OCI-LY3 (cell line): Measurements from ENCODE around the gene SLC25A40.
"Not testable (repeated sequence)": the region's sequence is repeated elsewhere in the genome, so short reads cannot be mapped to it uniquely, and the experiment has no call there.

Experiments used
- H2AFZ ChIP-seq: fragments of 200-600, 300-600 bp; shearing (Covaris generic); 2 replicates; pipeline ENCODE4 v1.6.0; 2014; ENCODE audit warnings: antibody characterized with exemption, low read depth, low read length
- H3K27ac ChIP-seq: fragments of 200-600, 300-600 bp; sonication (generic); 2 replicates; pipeline ENCODE4 v1.5.1; 2014; ENCODE audit warnings: mild to moderate bottlenecking, low read length, moderate library complexity, mixed read lengths
- H3K27me3 ChIP-seq: fragments of 200-600, 300-600 bp; sonication (generic); 2 replicates; pipeline ENCODE4 v1.6.1; 2014; ENCODE audit warnings: low read depth, low read length, mixed read lengths
- H3K36me3 ChIP-seq: fragments of 200-600, 300-600 bp; sonication (generic); replicated peaks from 2 replicates; pipeline ENCODE3; 2014; ENCODE audit warnings: low read depth, low read length, mixed read lengths
- H3K4me1 ChIP-seq: fragments of 300-600, 200-600 bp; sonication (generic); 2 replicates; pipeline ENCODE4 v1.6.1; 2014; ENCODE audit warnings: low read length, mixed read lengths
- H3K4me2 ChIP-seq: fragments of 200-600, 300-600 bp; sonication (generic); 2 replicates; pipeline ENCODE4 v1.6.1; 2014; ENCODE audit warnings: low read length, mixed read lengths
- H3K4me3 ChIP-seq: fragments of 300-600, 200-600 bp; sonication (generic); 2 replicates; pipeline ENCODE4 v1.5.1; 2014; ENCODE audit warnings: antibody characterized with exemption, mild to moderate bottlenecking, low read length, moderate library complexity
- H3K79me2 ChIP-seq: fragments of 300-600, 200-600 bp; shearing (Covaris generic); 2 replicates; pipeline ENCODE4 v1.6.1; 2014; ENCODE audit warnings: mild to moderate bottlenecking, low read length, mixed read lengths
- H3K9ac ChIP-seq: fragments of 300-600, 200-600 bp; shearing (Covaris generic); 2 replicates; pipeline ENCODE4 v1.6.0; 2014; ENCODE audit warnings: mild to moderate bottlenecking, low read length, moderate library complexity
- H3K9me3 ChIP-seq: fragments of 200-600, 300-600 bp; shearing (Covaris generic); 2 replicates; pipeline ENCODE4 v1.6.1; 2014; ENCODE audit warnings: low read length, mixed read lengths; ENCODE audit not compliant: insufficient read depth
- H4K20me1 ChIP-seq: fragments of 200-600, 300-600 bp; sonication (generic); 2 replicates; pipeline ENCODE4 v1.6.1; 2016; ENCODE audit warnings: low read length, mixed read lengths; ENCODE audit not compliant: insufficient read depth
- EZH2phosphoT487 ChIP-seq: fragments of 200-600 bp; shearing (Covaris generic); IDR thresholded peaks from 2 replicates; pipeline ENCODE4 v1.6.1; 2018; ENCODE audit warnings: antibody characterized with exemption, mixed run types, low read depth
- TF ChIP-seq, protein P1 (sequence below): fragments of 200-600, 300-600 bp; sonication (generic); IDR thresholded peaks from 2 replicates; pipeline ENCODE4 v1.5.1; 2014; ENCODE audit warnings: antibody characterized with exemption, low read length, low read depth

SLC25A40 gene

DNA sequence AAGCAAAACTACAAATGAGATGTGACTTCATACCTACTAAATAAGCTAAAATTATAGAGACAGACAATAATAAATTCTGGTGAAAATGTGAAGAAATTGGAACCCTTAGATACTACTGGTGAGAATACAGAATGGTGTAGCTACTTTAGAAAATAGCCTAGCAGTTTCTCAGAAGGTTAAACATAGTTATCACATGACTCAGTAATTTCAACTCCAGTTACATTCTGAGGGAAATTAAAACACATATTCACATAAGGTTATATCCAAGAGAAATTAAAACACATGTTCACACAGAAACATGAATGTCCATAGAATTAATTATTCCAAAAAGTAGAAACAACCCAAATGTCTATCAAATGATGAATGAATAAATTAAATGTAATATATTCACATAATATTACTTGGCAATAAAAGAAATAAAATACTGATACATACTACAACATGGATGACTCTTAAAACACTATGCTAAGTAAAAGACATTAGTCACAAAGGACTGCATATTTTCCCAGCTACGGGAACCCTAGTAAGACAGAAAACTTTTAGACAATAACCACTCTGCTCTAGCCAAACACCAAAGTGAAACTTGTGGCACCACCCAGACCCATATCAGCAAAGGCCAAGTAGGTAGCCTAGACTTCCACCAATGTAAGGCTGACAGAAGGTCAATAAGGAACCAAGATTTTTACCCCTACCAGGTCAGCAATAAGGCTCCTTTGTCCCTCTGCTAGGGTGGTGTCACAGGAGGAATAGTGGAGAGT, 25.1 kb downstream of the SLC25A40 start:
- H3K4me1 ChIP-seq = no peaks in the 10 kb centered on the region
- peaks cover 31% of the 10 kb centered on the region for H3K36me3 ChIP-seq
- H2AFZ ChIP-seq = no peak overlapping the region
- no peak overlapping the region for H3K9ac ChIP-seq
- H3K4me3 ChIP-seq = no peak overlapping the region
- H3K9me3 ChIP-seq = no peaks in the 10 kb centered on the region
- no peaks in the 10 kb centered on the region for H4K20me1 ChIP-seq
- TF ChIP-seq, protein P1, sequence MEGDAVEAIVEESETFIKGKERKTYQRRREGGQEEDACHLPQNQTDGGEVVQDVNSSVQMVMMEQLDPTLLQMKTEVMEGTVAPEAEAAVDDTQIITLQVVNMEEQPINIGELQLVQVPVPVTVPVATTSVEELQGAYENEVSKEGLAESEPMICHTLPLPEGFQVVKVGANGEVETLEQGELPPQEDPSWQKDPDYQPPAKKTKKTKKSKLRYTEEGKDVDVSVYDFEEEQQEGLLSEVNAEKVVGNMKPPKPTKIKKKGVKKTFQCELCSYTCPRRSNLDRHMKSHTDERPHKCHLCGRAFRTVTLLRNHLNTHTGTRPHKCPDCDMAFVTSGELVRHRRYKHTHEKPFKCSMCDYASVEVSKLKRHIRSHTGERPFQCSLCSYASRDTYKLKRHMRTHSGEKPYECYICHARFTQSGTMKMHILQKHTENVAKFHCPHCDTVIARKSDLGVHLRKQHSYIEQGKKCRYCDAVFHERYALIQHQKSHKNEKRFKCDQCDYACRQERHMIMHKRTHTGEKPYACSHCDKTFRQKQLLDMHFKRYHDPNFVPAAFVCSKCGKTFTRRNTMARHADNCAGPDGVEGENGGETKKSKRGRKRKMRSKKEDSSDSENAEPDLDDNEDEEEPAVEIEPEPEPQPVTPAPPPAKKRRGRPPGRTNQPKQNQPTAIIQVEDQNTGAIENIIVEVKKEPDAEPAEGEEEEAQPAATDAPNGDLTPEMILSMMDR = no peak
- TF ChIP-seq EZH2phosphoT487 = no peak
- H3K27me3 ChIP-seq = no peaks in the 10 kb centered on the region
- H3K79me2 ChIP-seq = no peaks in the 10 kb centered on the region
- H3K27ac ChIP-seq = no peak overlapping the region
- no peak overlapping the region for H3K4me2 ChIP-seq

DNA sequence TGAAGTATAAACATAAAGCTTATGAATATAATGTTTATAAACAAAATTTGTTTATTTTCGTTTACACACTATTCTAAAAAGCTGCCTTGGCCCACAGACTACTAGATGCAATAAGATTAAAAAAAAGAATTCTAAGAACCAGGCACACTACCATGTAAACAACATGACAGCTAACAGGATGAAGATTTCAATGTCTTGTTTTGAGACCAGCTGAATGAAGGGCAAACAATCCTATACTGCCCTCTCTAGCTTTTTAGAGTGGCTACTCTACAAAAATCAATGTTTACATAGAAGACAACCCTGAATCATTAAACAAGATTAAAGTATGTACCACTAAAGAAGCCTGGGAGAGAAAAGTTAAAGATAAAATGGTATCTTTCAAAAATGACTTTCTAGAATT, 38.6 kb downstream of the SLC25A40 start:
- Histone ChIP-seq H3K36me3 (peaks cover 10% of the 10 kb centered on the region), H4K20me1 (no peaks in the 10 kb centered on the region), H2AFZ (no peak overlapping the region), H3K27me3 (no peaks in the 10 kb centered on the region), H3K4me3 (no peak overlapping the region), H3K79me2 (no peaks in the 10 kb centered on the region), H3K4me2 (no peak overlapping the region), H3K9ac (no peak overlapping the region), H3K27ac (no peak overlapping the region), H3K4me1 (no peaks in the 10 kb centered on the region), H3K9me3 (no peaks in the 10 kb centered on the region)
- TF ChIP-seq, protein P1 = no peak
- TF ChIP-seq EZH2phosphoT487 = no peak

DNA sequence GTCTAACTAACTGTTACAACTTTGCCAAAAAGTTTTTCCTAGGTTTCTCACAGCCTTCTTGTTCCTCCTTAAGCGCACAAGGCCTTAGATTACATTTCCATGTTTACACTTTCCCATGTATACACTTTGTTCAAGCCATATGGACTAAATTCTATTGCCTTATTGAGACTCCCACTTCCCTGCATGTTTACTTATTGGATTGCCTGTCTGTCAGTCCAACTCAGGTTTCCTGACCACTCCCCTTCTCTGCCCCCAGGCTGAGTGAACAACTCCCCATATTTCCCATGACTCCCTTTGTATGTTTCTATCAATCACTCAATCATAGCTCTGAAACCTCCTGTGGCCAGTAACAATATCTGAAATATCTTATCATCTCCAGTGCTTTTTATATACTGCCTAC, 43.0 kb downstream of the SLC25A40 start:
- no peaks in the 10 kb centered on the region for H3K79me2 ChIP-seq
- peaks cover 12% of the 10 kb centered on the region for H3K36me3 ChIP-seq
- no peak overlapping the region for H3K4me3 ChIP-seq
- no peak overlapping the region for H3K9ac ChIP-seq
- H3K27ac ChIP-seq = no peak overlapping the region
- no peaks in the 10 kb centered on the region for H3K27me3 ChIP-seq
- no peak overlapping the region for H2AFZ ChIP-seq
- H3K9me3 ChIP-seq = no peaks in the 10 kb centered on the region
- no peaks in the 10 kb centered on the region for H4K20me1 ChIP-seq
- no peak for TF ChIP-seq EZH2phosphoT487
- TF ChIP-seq, protein P1 = no peak
- H3K4me1 ChIP-seq = no peaks in the 10 kb centered on the region
- H3K4me2 ChIP-seq = no peak overlapping the region

DNA sequence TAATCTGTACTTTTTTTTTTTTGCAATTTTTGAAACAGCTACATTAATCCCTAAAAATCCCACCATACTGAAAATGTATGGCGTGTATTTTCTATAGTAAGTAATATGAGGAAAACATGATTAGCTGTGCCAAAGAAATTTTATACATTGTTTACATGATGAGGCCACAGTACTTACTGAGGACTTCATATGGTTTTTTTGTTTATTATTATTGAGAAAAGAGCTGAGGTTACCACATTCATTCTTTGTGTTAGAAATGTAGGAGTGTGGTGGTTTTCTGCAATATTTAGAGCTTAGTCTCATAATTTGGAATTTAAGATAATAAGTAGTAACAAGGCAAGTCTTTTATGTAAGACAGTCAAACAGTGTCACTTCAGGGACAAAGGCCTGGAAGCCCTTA, 45.1 kb downstream of the SLC25A40 start:
- Histone ChIP-seq H3K36me3 (peaks cover 12% of the 10 kb centered on the region), H2AFZ (no peak overlapping the region), H3K9ac (no peak overlapping the region), H3K4me2 (no peak overlapping the region), H4K20me1 (no peaks in the 10 kb centered on the region), H3K4me3 (no peak overlapping the region), H3K79me2 (no peaks in the 10 kb centered on the region), H3K4me1 (no peaks in the 10 kb centered on the region), H3K27ac (no peak overlapping the region), H3K27me3 (no peaks in the 10 kb centered on the region), H3K9me3 (0 out of 2 replicates have a peak, but pooled peaks cover 3% of the 10 kb centered on the region)
- TF ChIP-seq, protein P1 = no peak
- no peak for TF ChIP-seq EZH2phosphoT487

DNA sequence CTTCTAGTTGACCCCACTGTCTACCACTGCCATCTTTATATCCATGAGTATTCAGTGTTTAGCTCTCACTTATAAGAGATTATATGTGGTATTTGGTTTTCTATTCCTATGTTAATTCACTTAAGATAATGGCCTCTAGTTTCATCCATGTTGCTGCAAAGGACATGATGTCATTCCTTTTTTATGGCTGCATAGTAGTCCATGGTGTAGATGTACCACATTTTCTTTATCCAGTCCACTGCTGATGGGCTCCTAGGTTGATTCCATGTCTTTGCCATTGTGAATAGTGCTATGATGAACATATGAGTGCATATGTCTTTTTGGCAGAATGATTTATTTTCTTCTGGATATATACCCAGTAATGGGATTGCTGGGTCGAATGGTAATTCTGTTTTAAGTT, 47.8 kb downstream of the SLC25A40 start:
- not testable (repeated sequence) for H3K9ac ChIP-seq, H3K36me3 ChIP-seq, H3K9me3 ChIP-seq, H3K4me2 ChIP-seq, H3K4me3 ChIP-seq, H4K20me1 ChIP-seq, H3K27me3 ChIP-seq, H2AFZ ChIP-seq, H3K27ac ChIP-seq, H3K79me2 ChIP-seq, H3K4me1 ChIP-seq

DNA sequence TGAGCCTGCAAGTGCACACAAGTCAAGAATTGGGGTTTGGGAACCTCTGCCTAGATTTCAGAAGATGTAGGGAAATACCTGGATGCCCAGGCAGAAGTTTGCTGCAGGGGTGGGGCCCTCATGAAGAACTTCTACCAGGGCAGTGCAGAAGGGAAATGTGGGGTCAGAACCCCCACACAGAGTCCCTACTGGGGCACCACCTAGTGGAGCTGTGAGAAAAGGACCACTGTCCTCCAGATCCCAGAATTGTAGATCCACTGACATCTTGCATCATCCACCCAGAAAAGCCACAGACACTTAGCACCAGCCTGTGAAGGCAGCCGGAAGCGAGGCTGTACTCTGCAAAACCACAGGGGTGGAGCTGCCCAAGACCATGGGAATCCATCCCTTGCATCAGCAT, 50.8 kb downstream of the SLC25A40 start:
- not testable (repeated sequence) for H3K27me3 ChIP-seq, H3K79me2 ChIP-seq, H3K4me2 ChIP-seq, H3K27ac ChIP-seq, H3K9ac ChIP-seq, H3K4me3 ChIP-seq, H2AFZ ChIP-seq, H3K36me3 ChIP-seq, H4K20me1 ChIP-seq, H3K4me1 ChIP-seq, H3K9me3 ChIP-seq
